ENCODE measurements around the gene MRPL1. TPM values are rescaled to one million over a fixed set of nuclear protein-coding genes. Genes with fewer than 3 reads are reported as not detected.

The MRPL1 gene
- polyA plus RNA-seq, 1 donor (not counting 4 experiments of a cell fraction or from before 2014, with no cell fraction given), result 71.4 TPM

- H3K9me1 ChIP-seq (ENCODE audit: control insufficient read depth, extremely low read depth, insufficient read depth, low read length), result no peaks in the 10 kb centered on the region
- peaks cover 14% of the 10 kb centered on the region for H3K4me1 ChIP-seq (ENCODE audit: control insufficient read depth, extremely low read depth, insufficient read depth, low read length)
- no peaks in the 10 kb centered on the region for H3K36me3 ChIP-seq (ENCODE audit: control insufficient read depth in 2 of 2, extremely low read depth in 1 of 2, insufficient read depth in 2 of 2, low read length in 2 of 2)
- H4K20me1 ChIP-seq (ENCODE audit: control insufficient read depth, extremely low read depth, insufficient read depth, low read length), result no peaks in the 10 kb centered on the region
- DNase-seq (ENCODE audit: low read depth, low spot score) (no peak), FAIRE-seq (no peak)
- no peak overlapping the region for H3K9ac ChIP-seq (ENCODE audit: control insufficient read depth, extremely low read depth, insufficient read depth, low read length)
- H3K9me3 ChIP-seq (ENCODE audit: control insufficient read depth, low read depth, low read length), result no peaks in the 10 kb centered on the region
- H2AFZ ChIP-seq (ENCODE audit: control insufficient read depth, low read length), result no peak overlapping the region
- H3K4me2 ChIP-seq (ENCODE audit: control insufficient read depth, extremely low read depth, insufficient read depth, low read depth, low read length), result no peak overlapping the region
- no peak overlapping the region for H3K27ac ChIP-seq (ENCODE audit: control insufficient read depth, insufficient read depth, low read length)
- dilution Hi-C loops (cut with MboI; ENCODE audit: extremely low pct_ligation_motif_present, low sequenced_read_pairs), result no loop called here
- TF ChIP-seq CTCF (optimal IDR thresholded peaks at IDR 0.05 in 1 of 3, IDR thresholded peaks at IDR 0.05 in 1 of 3, conservative IDR thresholded peaks at IDR 0.05 in 1 of 3; ENCODE audit: extremely low read depth in 1 of 3, insufficient read depth in 2 of 3, low read length in 3 of 3) (no peak), EZH2 (IDR thresholded peaks at IDR 0.05; ENCODE audit: low read length) (no peak)
- no peaks in the 10 kb centered on the region for H3K79me2 ChIP-seq (ENCODE audit: control insufficient read depth, insufficient read depth, low read length)
- H3K27me3 ChIP-seq (ENCODE audit: control insufficient read depth, extremely low read depth, insufficient read depth, low read length), result no peaks in the 10 kb centered on the region
- no peak overlapping the region for H3K4me3 ChIP-seq (ENCODE audit: control insufficient read depth in 2 of 3, extremely low read depth in 1 of 3, insufficient read depth in 2 of 3, low read depth in 1 of 3, low read length in 3 of 3)
Measured at GRCh38 chr4:77845400-77845799, 17.2 kb upstream of the MRPL1 start.

GRCh38 chr4:77845929-77846328 is 16.7 kb upstream of the MRPL1 start:
- FAIRE-seq, result no peak
- dilution Hi-C loops (cut with MboI; ENCODE audit: extremely low pct_ligation_motif_present, low sequenced_read_pairs), result no loop called here
- Histone ChIP-seq H3K36me3 (ENCODE audit: control insufficient read depth in 2 of 2, extremely low read depth in 1 of 2, insufficient read depth in 2 of 2, low read length in 2 of 2) (no peaks in the 10 kb centered on the region), H3K9me1 (ENCODE audit: control insufficient read depth, extremely low read depth, insufficient read depth, low read length) (no peaks in the 10 kb centered on the region), H4K20me1 (ENCODE audit: control insufficient read depth, extremely low read depth, insufficient read depth, low read length) (no peaks in the 10 kb centered on the region), H3K27me3 (ENCODE audit: control insufficient read depth, extremely low read depth, insufficient read depth, low read length) (no peaks in the 10 kb centered on the region), H3K9ac (ENCODE audit: control insufficient read depth, extremely low read depth, insufficient read depth, low read length) (no peak overlapping the region), H3K4me1 (ENCODE audit: control insufficient read depth, extremely low read depth, insufficient read depth, low read length) (peaks cover 14% of the 10 kb centered on the region), H3K4me3 (ENCODE audit: control insufficient read depth in 2 of 3, extremely low read depth in 1 of 3, insufficient read depth in 2 of 3, low read depth in 1 of 3, low read length in 3 of 3) (no peak overlapping the region), H2AFZ (ENCODE audit: control insufficient read depth, low read length) (no peak overlapping the region), H3K9me3 (ENCODE audit: control insufficient read depth, low read depth, low read length) (no peaks in the 10 kb centered on the region), H3K27ac (ENCODE audit: control insufficient read depth, insufficient read depth, low read length) (no peak overlapping the region), H3K79me2 (ENCODE audit: control insufficient read depth, insufficient read depth, low read length) (no peaks in the 10 kb centered on the region), H3K4me2 (ENCODE audit: control insufficient read depth, extremely low read depth, insufficient read depth, low read depth, low read length) (no peak overlapping the region)
- TF ChIP-seq EZH2 (IDR thresholded peaks at IDR 0.05; ENCODE audit: low read length) (no peak), CTCF (optimal IDR thresholded peaks at IDR 0.05 in 1 of 3, IDR thresholded peaks at IDR 0.05 in 1 of 3, conservative IDR thresholded peaks at IDR 0.05 in 1 of 3; ENCODE audit: extremely low read depth in 1 of 3, insufficient read depth in 2 of 3, low read length in 3 of 3) (no peak)
- no peak for DNase-seq (ENCODE audit: low read depth, low spot score)
